ENCODE results near the gene RELT.
A peak's percentile ranks its signal among the peaks of the same experiment; 100 is the strongest.

Gene RELT

DNA sequence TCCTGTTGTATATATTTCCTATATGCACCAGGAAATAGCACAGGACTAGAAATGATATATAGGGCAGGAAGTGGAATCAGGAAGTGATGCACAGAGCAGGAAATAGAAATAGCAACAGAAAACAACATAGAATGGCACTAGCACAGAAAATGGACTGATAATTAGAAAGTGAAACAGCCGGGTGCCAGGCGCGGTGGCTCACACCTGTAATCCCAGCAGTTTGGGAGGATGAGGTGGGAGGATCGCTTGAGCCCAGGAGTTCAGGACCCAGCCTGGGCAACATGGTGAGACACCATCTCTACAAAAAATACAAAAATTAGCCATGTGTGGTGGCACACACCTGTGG is 10.0 kb upstream of the RELT start:
- TF ChIP-seq ZFX (IDR thresholded peaks at IDR 0.05) (no peak), CTCF (conservative IDR thresholded peaks at IDR 0.05) (no peak)
- H3K27ac ChIP-seq = no peak overlapping the region

DNA sequence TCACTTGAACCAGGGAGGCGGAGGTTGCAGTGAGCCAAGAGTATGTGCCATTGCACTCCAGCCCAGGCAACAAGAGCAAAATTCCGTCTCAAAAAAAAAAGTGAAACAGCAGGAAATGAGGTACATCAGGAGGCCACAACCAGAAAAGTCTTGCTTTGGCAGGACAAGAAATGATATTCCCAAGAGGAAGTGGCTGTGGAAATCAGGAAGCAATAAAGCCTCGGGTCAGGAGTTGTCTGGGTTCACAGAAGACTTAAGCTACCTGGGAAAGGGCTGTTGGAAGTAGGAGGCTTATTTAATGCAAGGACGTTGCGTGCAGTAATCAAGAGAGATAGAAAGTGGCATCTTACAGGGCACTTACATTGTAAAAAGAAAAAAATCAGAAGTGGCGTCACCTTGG is 9.2 kb upstream of the RELT start:
- no peak overlapping the region for H3K27ac ChIP-seq
- TF ChIP-seq ZFX (IDR thresholded peaks at IDR 0.05) (no peak), CTCF (conservative IDR thresholded peaks at IDR 0.05) (no peak)

- H3K27ac ChIP-seq = no peak overlapping the region
- no peak for TF ChIP-seq ZFX (IDR thresholded peaks at IDR 0.05)
- no peak for TF ChIP-seq CTCF (conservative IDR thresholded peaks at IDR 0.05)
Observed at GRCh38 chr11:73367482-73368024, 8.6 kb upstream of the RELT start.

DNA sequence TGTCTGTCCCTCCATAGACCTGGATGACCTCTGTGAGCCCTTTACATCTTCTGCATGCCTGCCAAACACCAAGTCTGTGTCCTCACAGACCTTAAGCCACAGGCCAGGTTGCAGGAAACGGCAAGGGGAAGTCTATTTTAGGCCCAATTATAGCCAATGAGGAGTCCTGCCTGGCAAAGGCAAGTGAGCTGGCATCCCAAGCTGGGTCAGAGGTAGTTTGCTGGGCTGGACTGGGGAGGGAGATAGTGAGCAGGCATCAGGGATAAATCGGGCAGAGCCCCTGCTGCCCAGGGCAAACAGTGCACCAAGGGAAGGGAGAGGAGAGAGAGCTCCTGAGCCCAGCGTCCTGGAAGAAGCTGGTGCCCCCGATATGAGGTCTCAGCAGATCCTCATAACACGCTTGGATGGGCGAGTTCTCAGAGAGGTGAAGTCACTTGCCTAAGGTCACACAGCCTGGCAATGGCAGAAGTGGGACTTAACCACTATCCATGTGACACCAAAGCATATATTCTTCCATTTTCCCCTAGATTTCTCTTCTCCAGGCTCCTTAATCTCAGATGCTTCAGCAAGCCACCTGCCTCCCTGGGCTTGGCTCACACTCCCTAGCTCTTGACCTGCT is 3.7 kb upstream of the RELT start:
- H3K27ac ChIP-seq = no peak overlapping the region

DNA sequence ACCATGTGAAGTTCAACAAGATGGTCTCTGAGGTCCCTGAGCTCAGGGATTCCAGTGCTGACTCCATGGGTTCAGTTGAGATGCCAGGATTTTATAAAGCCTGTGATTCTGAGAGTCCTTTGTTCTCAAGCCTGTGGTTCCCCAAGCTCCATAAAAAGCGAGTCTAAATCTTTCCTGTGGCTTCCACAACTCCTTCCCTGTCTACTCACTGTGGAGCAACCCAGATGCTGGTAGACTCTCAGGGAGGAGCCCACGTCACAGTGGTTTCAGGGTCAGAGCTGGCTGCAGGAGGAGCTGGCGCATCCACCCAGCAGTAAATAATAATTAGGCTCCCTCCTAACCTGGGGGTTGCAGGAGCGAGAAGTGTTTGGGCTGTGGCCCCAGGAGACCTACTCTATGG is 2.0 kb upstream of the RELT start:
- TF ChIP-seq CTCF (conservative IDR thresholded peaks at IDR 0.05) (no peak), ZFX (IDR thresholded peaks at IDR 0.05) (no peak)
- no peak overlapping the region for H3K27ac ChIP-seq

More for the DNA sequence above, 3.7 kb upstream of the RELT start:
- TF ChIP-seq ZFX (IDR thresholded peaks at IDR 0.05) = no peak
- TF ChIP-seq CTCF (conservative IDR thresholded peaks at IDR 0.05) = no peak

DNA sequence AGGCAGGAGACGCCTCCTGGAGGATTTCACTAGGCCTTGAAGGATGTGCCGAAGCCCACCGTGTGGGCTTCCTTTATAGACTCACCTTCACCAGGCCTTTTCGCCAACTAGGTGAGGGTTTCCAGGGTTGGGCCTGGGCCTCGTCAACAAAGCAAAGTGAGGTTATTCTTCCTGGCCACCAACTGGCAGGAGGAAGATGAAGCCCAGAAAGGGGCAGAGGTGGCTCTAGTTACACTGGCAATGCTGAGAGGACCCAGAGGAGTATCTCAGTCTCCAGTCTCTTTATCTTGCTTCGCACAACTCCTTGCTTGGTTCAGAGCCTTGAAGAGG is 404 bp upstream of the RELT start:
- TF ChIP-seq CTCF (conservative IDR thresholded peaks at IDR 0.05) (no peak), ZFX (IDR thresholded peaks at IDR 0.05) (no peak)
- H3K27ac ChIP-seq = peak overlapping the region; percentile 83

- TF ChIP-seq CTCF (conservative IDR thresholded peaks at IDR 0.05) (no peak), ZFX (IDR thresholded peaks at IDR 0.05) (peak; percentile 5; the same call in 1 of the 2 replicates)
- H3K27ac ChIP-seq = peak overlapping the region; percentile 83
Observed at GRCh38 chr11:73376803-73377629, 817 bp downstream of the RELT start.

All from C4-2B (cell line).